GM12892 (cell line): ENCODE data around the gene SLC38A4.

ENCODE experiments used
- DNase-seq: peaks from one replicate; pipeline ENCODE4 v3.0.0; 2011; ENCODE audit not compliant: insufficient read length
- FAIRE-seq: peaks from 2 replicates; lab custom pipeline; 2011; peaks lifted over from hg19 to GRCh38; lab: Jason Lieb, UNC
- POLR2A ChIP-seq: IDR thresholded peaks from 2 replicates; pipeline ENCODE4 v1.6.1; 2011; ENCODE audit warnings: low read depth, low read length, control low read depth
- POLR2AphosphoS5 ChIP-seq: IDR thresholded peaks from 2 replicates; pipeline ENCODE4 v1.6.1; 2011; ENCODE audit warnings: low read depth, low read length, control low read depth
- TAF1 ChIP-seq: IDR thresholded peaks from 2 replicates; pipeline ENCODE4 v1.6.1; 2011; ENCODE audit warnings: low read depth, mild to moderate bottlenecking, control low read depth, low read length, borderline replicate concordance

The SLC38A4 gene

DNA sequence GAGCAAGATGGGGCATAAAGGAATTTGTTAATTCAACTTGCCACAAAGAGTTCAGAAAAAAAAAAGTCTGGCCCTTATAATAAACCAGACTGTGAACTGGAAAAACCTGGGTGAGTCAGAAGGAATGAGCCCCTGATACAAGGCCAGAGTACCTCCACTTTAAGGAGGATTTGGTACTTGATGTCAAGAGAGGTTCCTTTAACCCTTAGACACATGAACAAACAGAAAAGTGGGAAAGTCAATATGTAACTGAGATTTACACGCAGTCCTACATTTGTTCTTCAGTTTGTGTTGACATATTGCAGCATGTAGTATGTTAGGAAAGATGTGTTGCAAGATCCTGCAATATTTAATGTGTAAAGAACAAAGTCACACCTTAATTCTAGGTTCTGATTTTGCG, 14.2 kb upstream of the SLC38A4 start:
- FAIRE-seq (no peak), DNase-seq (no peak)
- TF ChIP-seq TAF1: no peak
- no peak for TF ChIP-seq POLR2A
- no peak for TF ChIP-seq POLR2AphosphoS5

GRCh38 chr12:46839232-46839631, 13.4 kb upstream of the SLC38A4 start:
- DNase-seq (no peak), FAIRE-seq (no peak)
- TF ChIP-seq POLR2AphosphoS5: no peak
- no peak for TF ChIP-seq POLR2A
- no peak for TF ChIP-seq TAF1

GRCh38 chr12:46835785-46836184, 10.0 kb upstream of the SLC38A4 start:
- FAIRE-seq (no peak), DNase-seq (no peak)
- TF ChIP-seq POLR2A (no peak), TAF1 (no peak), POLR2AphosphoS5 (no peak)

GRCh38 chr12:46832130-46832704, 6.4 kb upstream of the SLC38A4 start:
- TF ChIP-seq TAF1 (no peak), POLR2AphosphoS5 (no peak), POLR2A (no peak)
- FAIRE-seq (no peak), DNase-seq (no peak)

- no peak for TF ChIP-seq TAF1
- TF ChIP-seq POLR2AphosphoS5: no peak
- TF ChIP-seq POLR2A: no peak
- FAIRE-seq (no peak), DNase-seq (no peak)
Observed at GRCh38 chr12:46831335-46832129, 5.7 kb upstream of the SLC38A4 start.

GRCh38 chr12:46830731-46831334, 5.0 kb upstream of the SLC38A4 start:
- TF ChIP-seq TAF1 (no peak), POLR2AphosphoS5 (no peak), POLR2A (no peak)
- DNase-seq (no peak), FAIRE-seq (no peak)

- no peak for TF ChIP-seq POLR2A
- TF ChIP-seq POLR2AphosphoS5: no peak
- no peak for TF ChIP-seq TAF1
- FAIRE-seq (no peak), DNase-seq (no peak)
Observed at GRCh38 chr12:46824709-46825108, 1.1 kb downstream of the SLC38A4 start.

GRCh38 chr12:46818642-46819041, 7.2 kb downstream of the SLC38A4 start:
- DNase-seq: no peak
- no peak for FAIRE-seq
- TF ChIP-seq TAF1 (no peak), POLR2A (no peak), POLR2AphosphoS5 (no peak)

DNA sequence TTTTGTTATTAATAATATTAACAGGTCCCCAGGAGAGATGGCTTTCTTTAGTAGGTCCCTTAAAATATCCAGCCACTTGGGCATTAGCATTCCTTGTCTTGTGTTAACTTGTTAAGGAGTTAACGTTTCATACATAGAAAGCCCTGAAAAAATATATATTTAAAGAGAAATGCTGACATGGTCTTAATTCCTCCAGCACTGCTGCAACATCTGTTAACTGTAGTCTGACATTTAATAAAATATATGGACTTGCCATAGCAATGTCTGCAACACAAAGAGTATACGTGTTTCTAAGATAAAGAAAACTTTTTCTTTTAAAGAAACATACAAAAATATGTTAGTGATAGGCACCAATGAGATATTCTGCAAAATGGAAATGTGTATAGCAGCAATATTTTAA, 10.0 kb downstream of the SLC38A4 start:
- TF ChIP-seq POLR2AphosphoS5: no peak
- TF ChIP-seq TAF1: no peak
- no peak for TF ChIP-seq POLR2A
- DNase-seq: no peak
- FAIRE-seq: no peak

- DNase-seq (no peak), FAIRE-seq (no peak)
- TF ChIP-seq POLR2A (no peak), POLR2AphosphoS5 (no peak), TAF1 (no peak)
Observed at GRCh38 chr12:46814143-46814542, 11.7 kb downstream of the SLC38A4 start.

- DNase-seq: no peak
- TF ChIP-seq POLR2AphosphoS5 (no peak), POLR2A (no peak), TAF1 (no peak)
- FAIRE-seq: no peak
Observed at GRCh38 chr12:46811185-46811584, 14.6 kb downstream of the SLC38A4 start.
